ELF-1 (cell line): ENCODE data around the gene ARHGAP15.

Experiments used
- DNase-seq: peaks from one replicate; pipeline ENCODE4 v3.0.0-alpha.2; 2016; ENCODE audit warnings: low read depth, low spot score

ARHGAP15 gene

DNA sequence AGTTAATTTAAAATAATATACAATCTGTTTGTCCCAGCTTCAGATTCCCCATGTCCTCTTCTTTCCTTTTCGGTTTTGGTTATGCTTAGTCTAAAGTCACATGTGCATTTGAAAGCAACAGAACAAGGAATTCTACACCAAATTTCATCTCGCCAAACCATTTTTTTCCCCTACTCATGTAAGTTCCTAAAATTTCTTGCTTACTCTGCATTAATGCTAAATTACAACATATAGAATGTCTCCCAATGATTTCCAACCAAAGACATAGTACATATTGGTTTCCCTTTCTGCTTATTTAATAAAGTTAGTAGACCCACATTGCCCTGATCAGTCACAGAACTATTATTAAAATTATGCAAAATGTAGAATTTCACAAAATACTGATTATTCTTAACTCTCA lies 212.3 kb downstream of the ARHGAP15 start:
- DNase-seq, result no peak

DNA sequence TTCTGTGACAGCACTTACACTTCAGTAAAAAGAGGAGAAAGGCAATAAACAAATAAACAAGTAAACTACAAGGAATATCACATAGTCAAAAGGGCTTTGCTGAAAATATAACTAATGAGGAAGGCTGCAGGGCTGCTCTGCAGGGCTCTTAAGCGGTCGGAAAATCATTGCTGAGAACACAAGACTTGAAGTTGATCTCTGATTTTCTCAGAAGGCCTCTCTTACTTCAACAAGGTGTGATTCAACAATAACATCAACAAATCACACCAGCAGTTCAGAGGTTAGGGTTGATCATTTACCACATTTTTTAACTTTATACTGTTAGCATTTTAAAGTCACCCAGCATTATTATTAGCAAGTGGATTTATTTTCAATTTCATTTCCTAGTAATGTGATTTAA lies 215.6 kb downstream of the ARHGAP15 start:
- DNase-seq, result no peak

DNA sequence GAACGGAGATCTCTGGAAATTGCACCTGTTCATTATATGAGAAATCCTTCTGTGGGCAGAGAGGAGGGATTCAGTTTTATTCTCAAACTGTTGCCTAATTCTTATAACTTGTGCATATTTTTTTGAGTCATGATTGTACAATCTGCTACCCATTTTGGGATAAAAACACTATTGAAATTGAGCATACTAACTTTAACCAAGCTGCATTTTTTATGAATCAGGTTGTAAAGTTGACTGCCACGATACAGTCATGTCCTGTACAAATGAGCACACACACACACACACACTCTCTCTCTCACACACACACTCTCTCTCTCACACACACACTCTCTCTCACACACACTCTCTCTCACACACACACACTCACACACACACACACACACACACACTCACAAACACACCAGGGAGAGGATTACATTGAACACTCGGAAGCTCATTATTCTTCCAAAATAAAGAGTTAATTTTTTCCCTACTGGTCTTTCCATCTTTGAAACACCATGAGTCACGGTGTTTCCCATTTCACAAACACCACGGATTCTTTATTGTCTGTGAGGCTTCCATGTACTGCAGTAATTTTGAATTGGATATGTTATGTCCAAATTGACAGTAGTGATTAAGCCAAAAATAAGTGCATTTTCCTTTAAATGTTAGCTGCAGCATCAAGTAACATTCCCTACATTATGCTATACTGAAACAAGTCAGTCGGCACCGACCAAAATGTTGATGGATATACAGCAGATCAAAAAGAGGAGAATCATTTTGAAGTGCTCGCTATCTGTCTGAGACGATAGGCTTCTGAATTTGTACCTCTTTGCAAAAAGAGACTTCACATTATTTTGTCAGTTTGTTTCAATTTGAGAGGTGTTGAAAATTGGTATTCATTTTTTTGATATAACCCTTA lies 216.9 kb downstream of the ARHGAP15 start:
- DNase-seq, result no peak

DNA sequence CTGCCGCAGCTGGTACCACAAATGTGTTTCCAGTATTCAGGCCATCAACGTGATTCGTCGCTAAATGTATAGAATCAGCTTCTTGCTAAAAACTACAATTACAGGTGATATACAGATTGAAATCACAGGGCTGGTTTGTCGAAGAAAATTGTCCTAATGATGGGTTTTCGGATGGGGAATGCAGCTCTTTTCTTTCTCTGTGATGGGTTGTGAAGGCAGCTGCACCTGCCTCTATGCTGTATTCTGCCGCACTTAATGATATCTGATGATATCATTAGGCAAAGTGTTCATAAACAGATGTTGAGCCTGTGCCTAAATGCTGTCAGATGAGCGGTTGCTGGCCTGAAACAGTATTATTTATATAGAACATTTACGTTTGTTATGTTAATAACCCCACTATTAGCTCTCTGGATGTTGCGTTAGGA lies 218.1 kb downstream of the ARHGAP15 start:
- no peak for DNase-seq

DNA sequence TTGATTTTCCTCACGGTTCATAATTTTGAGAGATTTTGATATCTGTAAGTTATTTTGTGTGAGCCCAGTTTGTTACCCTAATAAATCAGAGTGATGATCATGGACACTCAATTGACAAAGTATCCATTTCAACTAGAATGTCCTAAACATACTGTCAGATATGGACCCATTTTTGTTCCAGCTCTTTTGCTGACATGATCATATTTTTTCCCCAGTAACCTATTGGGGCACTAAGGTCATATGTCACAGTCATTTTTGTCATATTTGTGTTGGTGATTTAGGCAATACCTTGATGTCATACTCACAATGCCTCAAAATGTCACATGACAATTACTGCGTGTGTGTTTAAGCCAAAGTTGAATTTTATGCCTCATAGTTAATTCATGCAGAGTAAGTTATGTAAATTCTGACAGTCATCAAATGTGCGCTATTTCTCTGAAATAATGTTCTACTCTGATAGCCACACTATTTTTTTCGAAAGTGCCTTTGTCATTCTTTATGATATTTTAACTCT lies 218.7 kb downstream of the ARHGAP15 start:
- DNase-seq, result no peak

DNA sequence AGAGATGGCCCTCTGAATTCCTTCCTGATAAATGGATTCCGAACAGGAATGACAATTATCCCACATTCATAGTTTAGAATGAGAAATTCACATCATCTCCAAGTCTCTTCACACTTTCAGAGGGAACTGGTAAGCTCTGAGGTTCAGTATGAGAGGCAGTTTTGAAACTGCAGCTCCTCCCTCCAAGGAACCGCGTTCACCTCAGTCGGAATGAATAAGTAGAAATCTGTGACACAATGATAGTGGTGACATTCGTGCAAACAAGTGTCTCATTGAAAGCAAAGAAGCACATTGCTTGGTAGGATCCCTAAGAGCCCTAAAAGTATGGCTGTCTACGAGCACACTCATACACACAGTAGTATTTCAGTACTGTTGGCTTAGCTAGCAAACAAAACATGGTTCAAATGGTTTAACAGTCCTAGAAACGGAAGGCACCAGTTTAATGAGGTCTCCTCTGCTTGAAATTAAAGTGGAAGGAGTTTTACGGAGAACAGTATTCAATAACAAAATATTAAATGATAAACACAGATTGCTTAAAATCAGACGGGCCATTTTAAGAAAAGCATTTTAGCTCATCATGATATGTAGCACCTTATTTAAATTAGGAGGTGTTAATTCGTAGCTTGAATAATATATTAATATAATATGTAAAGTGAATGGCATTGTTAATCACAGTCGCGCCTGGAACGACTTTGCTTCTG lies 225.0 kb downstream of the ARHGAP15 start:
- no peak for DNase-seq

DNA sequence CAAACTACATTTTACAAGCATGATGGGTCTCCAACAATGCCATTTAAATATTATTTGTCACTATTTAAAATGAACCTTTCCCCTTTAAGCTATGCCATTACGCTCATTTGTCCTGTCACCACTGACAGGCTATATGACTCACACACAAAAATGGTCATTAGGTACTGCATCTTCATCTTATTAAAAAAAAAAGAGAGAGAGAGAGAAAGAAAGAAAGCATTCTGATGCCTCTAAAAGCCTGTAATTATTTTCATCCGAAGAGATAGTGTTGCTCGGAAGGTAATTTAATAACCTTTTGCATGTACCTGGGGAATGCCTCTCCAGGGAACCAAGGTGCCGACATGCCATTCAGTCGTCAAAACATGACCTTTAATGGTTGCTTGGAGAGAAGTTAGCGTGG lies 226.7 kb downstream of the ARHGAP15 start:
- DNase-seq, result no peak

DNA sequence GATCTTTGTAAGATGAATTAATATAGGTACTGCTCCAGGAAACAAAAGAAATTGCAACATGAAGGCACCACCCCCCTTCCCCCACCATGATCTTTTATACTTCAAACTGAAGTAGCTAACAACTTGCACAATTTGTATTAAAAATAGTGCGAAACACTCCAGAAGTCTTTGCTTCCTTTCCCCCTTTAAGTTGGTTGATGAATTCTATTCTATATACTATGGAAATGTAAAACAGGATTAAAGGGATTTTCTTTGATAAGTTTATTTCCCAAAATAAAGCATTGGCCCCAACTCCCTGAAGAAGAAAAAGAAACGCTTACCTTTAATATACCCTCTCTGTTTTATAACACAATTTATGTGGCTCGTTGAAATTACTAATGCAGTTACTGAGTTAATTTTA lies 227.1 kb downstream of the ARHGAP15 start:
- no peak for DNase-seq

DNA sequence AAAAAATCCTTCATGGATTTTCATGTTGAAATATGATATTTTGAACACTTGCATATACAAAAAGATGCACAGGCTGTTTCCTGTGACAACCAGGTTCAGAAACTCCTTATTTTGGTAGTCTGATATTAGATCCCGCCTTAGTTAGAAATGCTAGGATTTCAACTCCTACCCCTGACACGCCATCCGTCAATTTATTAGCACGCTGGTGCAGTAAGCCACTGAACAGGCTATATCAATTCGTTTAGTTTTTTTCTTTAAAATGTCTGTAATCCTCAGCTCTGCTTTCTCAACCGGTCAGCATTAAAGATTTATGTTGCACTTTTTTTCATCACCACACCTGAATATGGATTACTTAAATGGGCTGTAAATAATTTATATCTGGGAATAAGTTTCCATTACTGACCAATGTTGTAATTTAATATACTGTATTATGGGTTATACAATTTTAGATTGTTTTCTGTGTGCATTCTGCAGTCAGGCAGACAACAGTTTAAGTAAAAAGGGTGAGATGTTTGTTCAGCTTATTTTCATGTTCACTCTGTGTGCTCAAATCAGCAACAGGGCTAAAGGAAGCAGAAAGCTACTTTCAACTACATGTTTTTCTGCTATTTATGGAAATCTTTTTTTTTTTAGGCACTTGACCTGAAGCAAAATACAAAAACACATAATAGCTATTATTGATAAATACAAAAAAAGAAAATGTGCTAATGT lies 227.7 kb downstream of the ARHGAP15 start:
- no peak for DNase-seq

DNA sequence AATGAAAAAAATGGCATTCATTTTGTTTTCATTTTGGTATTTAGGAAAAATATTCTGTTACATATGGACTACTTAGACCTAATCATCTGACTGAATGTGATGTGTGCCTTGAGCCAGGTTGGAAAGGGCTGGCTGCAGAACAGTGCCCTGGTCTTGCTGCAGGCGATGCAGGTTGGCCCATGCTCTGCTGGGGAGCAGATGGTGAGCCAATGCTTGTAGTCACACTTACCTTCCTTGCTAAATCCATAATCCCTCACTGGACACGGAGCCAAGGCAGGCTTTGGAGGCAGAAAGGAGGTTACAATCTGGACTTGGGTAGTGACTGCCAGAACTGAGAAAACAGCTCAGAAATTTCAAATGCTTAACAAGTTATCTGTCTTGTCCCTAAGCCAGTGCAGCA lies 228.7 kb downstream of the ARHGAP15 start:
- DNase-seq, result no peak

DNA sequence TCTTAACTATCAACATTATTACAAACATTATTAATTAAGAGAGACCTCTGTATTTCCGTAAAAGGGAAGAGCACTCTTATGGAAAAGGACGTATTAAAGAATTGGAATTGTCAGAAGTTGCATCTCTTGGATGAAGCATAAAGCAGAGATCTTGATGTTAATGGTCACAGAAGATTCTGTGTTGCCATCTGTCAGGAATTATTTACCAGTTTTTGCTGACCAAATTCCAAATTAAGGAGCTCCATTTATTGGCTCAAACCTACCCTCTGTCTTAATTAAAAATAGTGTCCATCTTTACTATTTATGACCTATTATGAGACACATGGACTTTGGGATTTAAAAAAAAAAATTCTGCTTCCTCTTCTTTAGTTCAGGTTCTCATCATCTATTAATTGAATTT lies 232.1 kb downstream of the ARHGAP15 start:
- DNase-seq, result no peak

DNA sequence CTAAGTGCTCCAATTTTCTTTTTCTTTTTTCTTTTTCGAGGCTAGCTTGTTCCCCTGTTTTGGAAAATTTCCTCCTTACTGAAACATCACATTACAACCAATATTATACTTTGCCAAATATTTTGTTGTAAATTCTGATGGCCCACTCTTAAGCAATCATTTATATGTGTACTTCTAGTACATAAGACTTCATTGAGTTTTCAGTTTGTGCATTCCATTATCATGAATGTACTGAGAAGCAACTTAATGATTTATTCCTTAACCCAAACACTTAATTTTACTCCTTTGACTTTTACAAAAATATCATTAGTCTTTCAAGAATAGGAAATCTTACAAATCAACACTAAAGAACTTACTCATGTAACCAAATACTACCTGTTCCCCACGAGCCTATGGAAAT lies 242.4 kb downstream of the ARHGAP15 start:
- DNase-seq, result no peak

DNA sequence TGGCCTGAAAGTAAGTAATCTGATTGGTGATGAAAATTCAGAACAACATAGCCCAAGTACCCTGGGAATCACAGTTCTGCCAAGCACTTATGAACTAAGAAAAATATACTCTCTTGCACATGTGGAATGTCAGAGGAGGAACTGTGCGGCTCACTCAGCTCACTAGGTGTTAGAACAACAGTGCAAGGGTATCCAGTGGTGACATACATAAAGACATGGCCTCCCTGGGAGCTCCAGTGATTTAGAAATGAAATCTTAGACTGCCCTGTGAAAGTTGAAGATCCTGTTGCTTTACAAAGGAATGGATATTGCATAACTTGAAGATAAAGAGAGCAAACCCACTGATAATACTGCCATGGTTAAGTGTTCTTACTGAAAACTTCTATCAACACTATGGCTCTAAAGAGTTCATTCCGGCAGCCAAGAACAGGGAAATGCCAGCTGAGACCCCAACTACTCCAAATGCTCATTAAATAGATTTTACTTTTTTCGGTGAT lies 246.2 kb downstream of the ARHGAP15 start:
- no peak for DNase-seq

DNA sequence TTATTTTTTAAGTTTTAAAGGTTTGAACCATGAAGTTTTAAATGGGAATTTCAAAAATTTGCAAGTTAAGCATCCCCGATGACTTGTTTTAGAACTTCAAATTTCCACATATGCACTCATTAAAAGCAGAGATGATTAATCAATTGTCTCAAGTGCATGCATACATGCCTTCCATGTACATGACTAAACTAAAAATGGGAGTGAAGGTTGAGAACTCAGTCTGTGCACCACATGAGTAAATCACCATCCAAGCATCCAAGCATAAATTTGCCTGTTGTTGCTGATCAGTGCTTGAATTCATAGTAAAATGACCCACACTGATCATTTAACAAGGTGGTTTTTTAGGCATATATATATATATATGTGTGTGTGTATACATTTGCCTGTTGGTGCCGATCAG lies 249.8 kb downstream of the ARHGAP15 start:
- DNase-seq, result no peak

DNA sequence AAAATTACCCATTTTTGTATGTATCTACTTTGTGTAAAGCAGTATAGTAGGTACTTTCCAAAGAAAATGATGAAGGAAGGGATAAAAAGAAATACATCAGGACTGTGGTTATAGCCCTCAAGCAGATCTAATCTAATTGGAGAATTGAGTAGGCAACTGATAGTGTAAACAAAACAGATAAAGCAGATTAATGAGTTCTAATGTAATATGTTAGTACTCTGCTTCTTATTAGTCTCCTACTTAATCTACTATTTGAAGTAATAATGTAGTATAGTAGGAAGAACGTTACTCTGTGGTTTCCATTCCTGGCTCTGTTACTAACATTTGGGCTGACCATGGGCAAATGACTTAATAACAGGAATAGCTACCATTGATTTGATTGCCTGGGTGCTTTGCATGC lies 250.7 kb downstream of the ARHGAP15 start:
- DNase-seq, result no peak

DNA sequence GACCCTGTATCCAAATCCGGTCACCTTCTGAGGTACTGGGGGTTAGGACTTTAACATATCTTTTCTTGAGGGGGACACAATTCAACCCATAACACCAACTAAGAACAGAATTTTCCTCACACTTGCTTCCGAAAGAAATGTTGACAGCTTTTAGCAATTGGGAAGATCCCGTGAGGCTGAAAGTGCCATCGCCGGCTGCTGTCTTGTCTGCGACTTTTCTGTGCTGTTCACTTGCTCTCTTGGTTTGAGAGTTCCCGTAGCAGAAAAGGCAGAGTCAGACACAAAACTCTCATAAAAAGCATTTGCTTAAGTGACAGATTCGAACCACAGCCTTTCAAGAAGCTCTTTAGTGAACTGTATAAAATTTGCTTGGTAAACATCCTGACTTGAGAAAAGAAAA lies 253.4 kb downstream of the ARHGAP15 start:
- DNase-seq, result no peak

DNA sequence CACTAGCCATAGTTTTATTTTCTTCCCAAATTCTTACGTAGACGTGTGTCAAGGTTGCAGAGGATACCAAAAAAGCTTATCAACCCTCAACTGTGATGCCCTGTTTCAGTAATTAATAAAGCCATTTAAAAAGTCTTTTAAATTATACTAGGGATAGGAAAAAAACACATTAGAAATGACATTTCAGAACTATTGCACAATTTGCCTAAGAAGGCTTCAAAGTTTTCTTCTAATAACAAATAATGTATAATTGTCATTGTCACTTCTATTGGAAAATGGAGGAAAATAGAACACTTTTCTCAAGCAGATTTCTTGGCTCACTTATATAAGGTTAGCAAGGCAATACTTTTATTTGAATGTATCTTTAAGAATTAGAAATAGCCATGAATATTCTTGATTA lies 253.8 kb downstream of the ARHGAP15 start:
- DNase-seq, result no peak

DNA sequence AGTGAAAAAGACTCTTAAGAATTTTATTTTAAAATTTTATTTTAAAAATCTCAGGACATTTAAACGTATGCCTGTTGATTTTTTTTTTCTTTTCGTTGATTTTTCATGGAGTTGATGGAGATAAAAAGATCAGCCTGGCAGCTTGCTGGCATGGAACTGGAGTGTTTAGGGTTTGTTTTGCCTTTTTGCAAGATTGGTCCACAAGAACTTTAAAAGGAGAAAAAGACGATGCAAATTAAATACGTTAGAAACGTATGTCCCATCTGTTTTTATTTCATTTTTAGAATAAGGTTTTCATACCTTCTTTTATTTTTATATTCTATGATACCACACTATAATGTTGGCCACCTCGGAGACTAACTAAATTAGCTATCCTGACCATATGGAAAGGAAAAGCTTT lies 254.9 kb downstream of the ARHGAP15 start:
- DNase-seq, result no peak

DNA sequence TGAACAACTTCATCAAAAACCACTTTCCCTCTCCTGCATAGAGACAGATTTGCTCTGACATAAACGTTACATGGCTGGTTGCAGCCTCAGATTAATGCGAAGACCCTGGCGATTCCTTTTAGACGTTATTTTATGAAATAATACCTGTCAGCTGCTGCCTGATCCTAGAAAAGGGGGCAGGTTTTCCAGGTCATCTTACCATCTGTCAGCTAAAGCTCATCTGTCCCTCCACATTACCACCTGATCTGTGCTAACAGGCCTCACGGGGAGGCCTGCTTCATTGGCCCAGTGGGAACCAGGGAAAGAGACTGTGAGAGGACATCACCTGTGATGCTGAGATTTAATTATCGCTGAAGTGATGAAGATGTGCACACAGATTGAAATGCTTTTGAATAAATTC lies 261.0 kb downstream of the ARHGAP15 start:
- DNase-seq, result no peak

DNA sequence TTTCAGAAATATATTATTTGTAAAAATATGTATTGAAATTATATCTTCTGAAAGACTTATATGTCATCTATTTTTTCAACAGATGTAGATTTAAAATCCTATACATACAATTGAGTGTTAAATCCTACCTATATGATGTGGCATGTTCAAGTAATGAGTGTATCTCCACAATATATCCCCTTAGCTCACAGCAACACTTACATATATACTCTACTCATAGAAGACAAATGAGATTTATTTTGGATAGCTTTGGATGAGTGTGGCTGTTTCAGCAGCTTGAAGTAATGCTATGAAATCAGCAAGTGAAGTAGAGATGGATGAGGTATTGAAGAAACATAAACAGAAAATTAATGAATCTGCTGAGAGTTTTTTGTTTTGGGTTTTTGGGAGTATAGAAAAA lies 263.1 kb downstream of the ARHGAP15 start:
- DNase-seq, result no peak

DNA sequence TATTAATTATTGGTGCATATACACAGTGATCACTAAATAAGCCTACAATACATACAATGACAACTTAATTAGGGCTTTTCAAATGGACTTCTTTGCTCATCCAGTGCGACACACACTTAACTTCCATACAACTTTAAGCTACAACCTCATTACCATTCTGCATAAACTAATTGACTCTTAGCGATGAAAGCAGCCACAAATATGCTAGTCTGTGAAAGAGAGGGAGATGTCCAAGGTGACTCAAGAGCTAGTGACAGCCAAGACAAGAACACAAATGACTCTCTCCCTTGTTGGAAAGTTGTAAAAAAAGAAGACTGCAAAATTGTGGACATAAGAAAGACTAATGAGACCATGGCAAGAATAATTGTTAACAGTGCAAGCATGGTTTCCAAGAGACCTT lies 264.8 kb downstream of the ARHGAP15 start:
- no peak for DNase-seq
